Lung (tissue), 12 donors: ENCODE data around the gene PPA1. TPM values are rescaled to one million over a fixed set of nuclear protein-coding genes. Genes with fewer than 3 reads are reported as not detected.
"Not testable (repeated sequence)": the region's sequence is repeated elsewhere in the genome, so short reads cannot be mapped to it uniquely, and the experiment has no call there.

Experiments used
- ATAC-seq: fragments of 200-7000 bp; cut with Tn5 transposase; one replicate; pipeline ENCODE4 v1.9.1; 2020; ENCODE audit warnings: moderate number of reproducible peaks; ENCODE audit not compliant: insufficient read depth, low FRiP score
- DNase-seq, 3 donors: peaks; one replicate each; pipeline ENCODE4 v3.0.0-alpha.2; 2013 to 2017
- H3K27ac ChIP-seq, 2 donors: one replicate each; pipeline ENCODE4 v1.5.1; 2013; ENCODE audit warnings: mild to moderate bottlenecking in 2 of 2, moderate library complexity in 2 of 2, control low read depth in 1 of 2, inconsistent platforms in 1 of 2, low read depth in 1 of 2, low read length in 1 of 2
- H3K27me3 ChIP-seq, 3 donors: one replicate each; pipeline ENCODE4 v1.5.1; 2013; ENCODE audit warnings: low read length in 2 of 3; ENCODE audit not compliant: control insufficient read depth in 3 of 3, insufficient read depth in 3 of 3
- H3K36me3 ChIP-seq, 4 donors: one replicate each; pipeline ENCODE4 v1.5.1; 2013; ENCODE audit warnings: low read length in 4 of 4, mild to moderate bottlenecking in 1 of 4, moderate library complexity in 1 of 4; ENCODE audit not compliant: control insufficient read depth in 4 of 4, insufficient read depth in 4 of 4
- H3K4me1 ChIP-seq, 5 donors: one replicate each; pipeline ENCODE4 v1.5.1; 2013; ENCODE audit warnings: low read length in 5 of 5, mild to moderate bottlenecking in 2 of 5, moderate library complexity in 1 of 5; ENCODE audit not compliant: control insufficient read depth in 5 of 5, insufficient read depth in 5 of 5
- H3K4me3 ChIP-seq: one replicate; pipeline ENCODE4 v1.5.1; 2013; ENCODE audit warnings: mild to moderate bottlenecking, control low read depth, moderate library complexity
- H3K9ac ChIP-seq, 2 donors: one replicate each; pipeline ENCODE4 v1.5.1; 2013; ENCODE audit warnings: low read length in 2 of 2, control low read depth in 1 of 2; ENCODE audit not compliant: insufficient read depth in 1 of 2
- H3K9me3 ChIP-seq, 4 donors: one replicate each; pipeline ENCODE4 v1.5.1; 2013; ENCODE audit warnings: low read length in 3 of 4, mild to moderate bottlenecking in 1 of 4, moderate library complexity in 1 of 4; ENCODE audit not compliant: control insufficient read depth in 4 of 4, insufficient read depth in 3 of 4
- CTCF ChIP-seq: IDR thresholded peaks from 2 replicates; pipeline ENCODE4 v1.5.1; 2012; ENCODE audit warnings: mild to moderate bottlenecking; ENCODE audit errors: control extremely low read depth, extremely low read depth
- WGBS, 2 donors: extraction: QIAGEN DNeasy Blood & Tissue Kit; methylation state at CpG; one replicate each; pipeline ENCODE4 v1.1.7; 2013; 5-methylcytosine and 5-hydroxymethylcytosine counted together
- polyA plus RNA-seq, 2 donors: library from polyadenylated mRNA; stranded (reverse); fragments of 200-250 nt; gene quantifications; one replicate each; pipeline ENCODE4 v1.2.1, GENCODE V29; 2013
- total RNA-seq, 2 donors: library from RNA; depleted of rRNA in 1 of 2; stranded (reverse); fragments of >200 nt in 1 of 2; gene quantifications; one replicate each; pipeline ENCODE4 v1.2.1, GENCODE V29; 2014 to 2021
- donor health status: control.
- donor health status: control.
- donor health status: Bipolar disorder and iron deficiency.
- donor health status: healthy.
- donor health status: DM: yes; HTN: yes; CAD: no.

The PPA1 gene
- total and polyA plus RNA-seq, 4 donors, result 165 to 251 (median 190) TPM

DNA sequence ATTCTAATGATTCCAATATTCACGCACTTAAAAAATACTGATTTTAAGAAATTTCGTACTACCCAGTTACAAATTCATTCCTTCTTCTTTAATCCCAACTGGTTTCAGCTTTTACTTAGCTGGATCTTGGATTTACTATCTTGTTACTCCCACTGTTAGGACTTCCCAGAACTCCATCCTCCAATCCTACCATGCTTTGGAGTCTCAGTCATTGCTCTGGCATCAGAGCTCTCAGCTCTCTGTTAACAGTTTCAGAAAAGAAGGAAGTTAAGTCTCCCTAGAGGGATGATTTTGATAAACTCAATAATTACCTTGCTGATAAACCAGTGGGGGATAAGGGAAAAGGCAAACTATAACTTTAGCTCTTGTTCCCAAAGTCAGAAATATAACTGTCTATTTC is 9.5 kb downstream of the PPA1 start:
- DNase-seq (no peak), ATAC-seq (no peak)
- Histone ChIP-seq H3K36me3 (peaks cover 0 to 6% (median 2%) of the 10 kb centered on the region in 4 donors), H3K4me3 (no peak overlapping the region), H3K4me1 (peaks cover 0 to 7% (median 3%) of the 10 kb centered on the region in 5 donors), H3K27me3 (no peaks in the 10 kb centered on the region), H3K9ac (no peak overlapping the region), H3K9me3 (no peaks in the 10 kb centered on the region), H3K27ac (no peak overlapping the region)
- TF ChIP-seq CTCF, result no peak
- WGBS, 2 donors, result 91 to 94% methylated on average over 2 of the region's 2 CpGs

GRCh38 chr10:70222811-70223447 is 10.3 kb downstream of the PPA1 start:
- H3K27ac ChIP-seq, H3K9ac ChIP-seq, H3K4me3 ChIP-seq, DNase-seq, H3K4me1 ChIP-seq, H3K27me3 ChIP-seq, H3K9me3 ChIP-seq, ATAC-seq, H3K36me3 ChIP-seq: not testable (repeated sequence)
- 73 to 78% methylated on average over 9 of the region's 9 CpGs for WGBS, 2 donors

DNA sequence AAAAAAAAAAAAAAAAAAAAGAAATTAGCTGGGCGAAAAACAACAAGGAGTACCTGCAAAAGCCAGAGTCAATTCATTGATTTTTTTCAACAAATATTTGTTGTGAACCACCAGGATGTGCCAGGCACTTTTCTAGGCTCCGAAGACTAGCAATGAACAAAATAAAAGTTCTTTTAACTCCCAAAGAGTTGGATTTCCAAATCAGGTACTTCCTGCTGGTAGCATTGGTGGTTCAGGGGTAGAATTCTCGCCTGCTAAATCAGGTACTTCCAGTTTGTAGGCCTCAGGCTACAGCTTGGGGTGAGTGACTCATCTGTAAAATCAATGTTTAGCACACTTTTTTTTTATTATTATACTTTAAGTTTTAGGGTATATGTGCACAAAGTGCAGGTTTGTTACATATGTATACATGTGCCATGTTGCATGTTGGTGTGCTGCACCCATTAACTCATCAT is 10.9 kb downstream of the PPA1 start:
- Histone ChIP-seq H3K4me1 (peaks cover 0 to 4% (median 3%) of the 10 kb centered on the region in 5 donors), H3K27me3 (no peaks in the 10 kb centered on the region), H3K27ac (no peak overlapping the region), H3K9ac (no peak overlapping the region), H3K9me3 (no peaks in the 10 kb centered on the region), H3K36me3 (peaks cover 0 to 6% (median 1%) of the 10 kb centered on the region in 4 donors), H3K4me3 (no peak overlapping the region)
- no peak for TF ChIP-seq CTCF
- WGBS, 2 donors, result 70 to 79% methylated on average over 3 of the region's 3 CpGs
- peak in 2 of 3 donors; percentile 4 to 10 for DNase-seq
- no peak for ATAC-seq

DNA sequence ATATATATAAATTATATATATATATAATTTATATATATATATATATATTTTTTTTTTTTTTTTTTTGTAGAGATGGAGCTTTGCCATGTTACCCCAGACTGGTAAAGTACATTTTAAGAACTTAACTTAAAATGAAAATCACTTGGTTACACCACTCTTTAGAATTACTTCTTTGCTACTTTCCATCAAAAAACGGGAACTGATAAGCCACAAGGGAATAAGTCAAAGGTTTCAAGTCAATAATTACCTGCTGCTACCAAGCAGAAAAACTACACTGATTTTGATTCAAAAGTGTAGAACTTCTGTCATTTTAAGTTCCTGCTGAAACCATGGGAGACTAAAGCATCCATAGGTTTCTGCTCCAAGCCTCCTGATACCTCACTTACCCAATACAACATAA is 12.2 kb downstream of the PPA1 start:
- TF ChIP-seq CTCF, result no peak
- Histone ChIP-seq H3K4me3 (no peak overlapping the region), H3K9ac (peak overlapping the region in 1 of 2 donors; percentile 63), H3K27ac (no peak overlapping the region), H3K4me1 (peaks cover 0 to 3% (median 1%) of the 10 kb centered on the region in 5 donors), H3K27me3 (no peaks in the 10 kb centered on the region), H3K36me3 (peaks cover 0 to 11% (median 0%) of the 10 kb centered on the region in 4 donors), H3K9me3 (no peaks in the 10 kb centered on the region)
- ATAC-seq (no peak), DNase-seq (peak in 1 of 3 donors; percentile 5)
- WGBS, 2 donors, result 30 to 57% methylated on average over 1 of the region's 1 CpG
